ENCODE results near the gene CLBA1. TPM values are rescaled to one million over a fixed set of nuclear protein-coding genes. Genes with fewer than 3 reads are reported as not detected.

Gene CLBA1
- total RNA-seq, 1 experiment from 2014 or later: 14.8 TPM

DNA sequence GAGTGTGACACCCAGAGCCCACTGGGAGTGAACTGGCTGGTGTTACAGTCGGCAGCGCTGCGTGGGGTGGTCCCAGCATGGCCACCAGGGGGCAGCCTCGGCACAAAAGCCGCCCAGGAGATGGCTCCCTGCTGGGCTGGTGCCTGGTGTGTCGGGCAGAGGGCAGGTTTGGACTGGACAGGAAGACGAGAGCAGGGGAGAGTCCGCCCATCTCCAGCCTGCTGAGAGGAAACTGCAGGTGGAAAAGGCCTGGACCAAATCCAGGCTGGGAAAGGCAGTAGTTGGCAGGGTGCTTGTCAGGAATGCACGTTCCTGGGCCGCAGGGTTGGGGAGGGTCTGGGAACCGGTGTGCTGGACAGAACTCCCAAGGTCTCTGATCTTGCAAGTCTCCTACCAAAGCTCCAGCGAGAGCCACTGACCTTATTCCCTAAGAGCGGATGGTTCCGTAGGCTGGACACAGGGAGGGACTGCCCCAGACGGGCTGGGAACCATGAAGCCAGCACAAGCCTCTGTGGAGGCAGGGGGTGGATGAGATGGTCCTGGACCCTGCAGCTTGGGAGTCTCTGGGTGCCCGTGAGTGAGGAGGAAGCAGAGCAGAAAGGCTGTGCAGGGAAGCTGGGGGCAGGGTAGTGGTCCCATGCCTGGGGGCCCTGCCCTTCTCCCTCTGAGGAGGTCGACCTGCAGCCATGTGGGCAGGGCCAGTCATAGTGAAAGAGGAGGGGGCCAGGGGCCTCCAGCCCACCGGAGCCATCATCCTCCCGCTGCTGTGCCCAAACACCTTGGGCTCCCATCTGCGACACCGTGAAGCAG is 9.2 kb upstream of the CLBA1 start:
- Histone ChIP-seq H3K79me2 (ENCODE audit: insufficient read depth, low read length) (peaks cover 4% of the 10 kb centered on the region; the same call in 1 of the 2 replicates), H3K4me3 (replicated peaks in 1 of 2; ENCODE audit: low read depth in 1 of 2, low read length in 2 of 2) (peak overlapping the region; percentile 75 to 80), H3K36me3 (ENCODE audit: control insufficient read depth in 1 of 2, insufficient read depth in 2 of 2, low read length in 2 of 2) (no peaks in the 10 kb centered on the region), H3K9me2 (ENCODE audit: insufficient read depth) (no peaks in the 10 kb centered on the region), H3K27me3 (ENCODE audit: insufficient read depth, low read length) (no peaks in the 10 kb centered on the region), H2AFZ (ENCODE audit: low read depth, low read length, poor library complexity, severe bottlenecking) (no peak overlapping the region), H3K27ac (ENCODE audit: low read depth, low read length) (peak overlapping the region; percentile 77), H4K20me1 (ENCODE audit: insufficient read depth) (no peaks in the 10 kb centered on the region), H3K9me3 (ENCODE audit: control insufficient read depth in 1 of 2, insufficient read depth in 1 of 2, low read depth in 1 of 2, low read length in 2 of 2) (no peaks in the 10 kb centered on the region), H3K4me2 (ENCODE audit: low read length) (peak overlapping the region; percentile 90), H3K9ac (ENCODE audit: low read length) (peak overlapping the region; percentile 80), H3K4me1 (ENCODE audit: control insufficient read depth in 1 of 2, insufficient read depth in 2 of 2, low read length in 2 of 2) (peaks cover 69 to 90% of the 10 kb centered on the region in 2 experiments)
- intact Hi-C loops (cut with micrococcal nuclease): loop anchor here (1.0 to 10.0 kb wide), 2 partner anchors 69 to 188 kb away; partner anchors contain the start of gene JAG2
- no TSS peak for BruUV-seq (replicated peaks)
- ChIA-PET POLR2A (no interaction called here), CTCF (interaction anchor here (1.2 to 5.3 kb wide), 2 partner anchors 42 to 70 kb away, joined by 3 to 56 read pairs; no protein-coding TSS in a partner anchor), RAD21 (ENCODE audit: low non-redundant PET in 1 of 2, low total read pairs in 2 of 2, uncharacterized antibody in 2 of 2, unreplicated experiment in 2 of 2) (interaction anchor here in 1 of 2 experiments (0.7 kb wide), 1 partner anchor 70 kb away, joined by 3 read pairs; no protein-coding TSS in a partner anchor)
- ATAC-seq (peak; percentile 25), DNase-seq (ENCODE audit: low read depth, low spot score) (peak; percentile 70)
- TF ChIP-seq SRF (IDR thresholded peaks at IDR 0.05; ENCODE audit: low read depth) (no peak), ZFX (IDR thresholded peaks at IDR 0.05) (no peak), CEBPB (IDR thresholded peaks at IDR 0.05; ENCODE audit: low read depth) (no peak), POLR2AphosphoS5 (IDR thresholded peaks at IDR 0.05; ENCODE audit: low read depth, low read length) (peak; percentile 43), EGR1 (IDR thresholded peaks at IDR 0.05; ENCODE audit: low read depth) (no peak), EZH2phosphoT487 (IDR thresholded peaks at IDR 0.05; ENCODE audit: borderline replicate concordance) (no peak), SP1 (IDR thresholded peaks at IDR 0.05; ENCODE audit: low read depth) (no peak), JUND (IDR thresholded peaks at IDR 0.05) (no peak), YY1 (IDR thresholded peaks at IDR 0.05; ENCODE audit: extremely low read depth, insufficient replicate concordance, low read depth, low read length) (peak; percentile 60), FOSL1 (IDR thresholded peaks at IDR 0.05; ENCODE audit: low read depth) (no peak)
- TF ChIP-seq, protein P1, sequence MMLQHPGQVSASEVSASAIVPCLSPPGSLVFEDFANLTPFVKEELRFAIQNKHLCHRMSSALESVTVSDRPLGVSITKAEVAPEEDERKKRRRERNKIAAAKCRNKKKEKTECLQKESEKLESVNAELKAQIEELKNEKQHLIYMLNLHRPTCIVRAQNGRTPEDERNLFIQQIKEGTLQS (IDR thresholded peaks at IDR 0.05): no peak
- TF ChIP-seq, protein P2, sequence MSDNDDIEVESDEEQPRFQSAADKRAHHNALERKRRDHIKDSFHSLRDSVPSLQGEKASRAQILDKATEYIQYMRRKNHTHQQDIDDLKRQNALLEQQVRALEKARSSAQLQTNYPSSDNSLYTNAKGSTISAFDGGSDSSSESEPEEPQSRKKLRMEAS (IDR thresholded peaks at IDR 0.05): no peak
- TF ChIP-seq, protein P3, sequence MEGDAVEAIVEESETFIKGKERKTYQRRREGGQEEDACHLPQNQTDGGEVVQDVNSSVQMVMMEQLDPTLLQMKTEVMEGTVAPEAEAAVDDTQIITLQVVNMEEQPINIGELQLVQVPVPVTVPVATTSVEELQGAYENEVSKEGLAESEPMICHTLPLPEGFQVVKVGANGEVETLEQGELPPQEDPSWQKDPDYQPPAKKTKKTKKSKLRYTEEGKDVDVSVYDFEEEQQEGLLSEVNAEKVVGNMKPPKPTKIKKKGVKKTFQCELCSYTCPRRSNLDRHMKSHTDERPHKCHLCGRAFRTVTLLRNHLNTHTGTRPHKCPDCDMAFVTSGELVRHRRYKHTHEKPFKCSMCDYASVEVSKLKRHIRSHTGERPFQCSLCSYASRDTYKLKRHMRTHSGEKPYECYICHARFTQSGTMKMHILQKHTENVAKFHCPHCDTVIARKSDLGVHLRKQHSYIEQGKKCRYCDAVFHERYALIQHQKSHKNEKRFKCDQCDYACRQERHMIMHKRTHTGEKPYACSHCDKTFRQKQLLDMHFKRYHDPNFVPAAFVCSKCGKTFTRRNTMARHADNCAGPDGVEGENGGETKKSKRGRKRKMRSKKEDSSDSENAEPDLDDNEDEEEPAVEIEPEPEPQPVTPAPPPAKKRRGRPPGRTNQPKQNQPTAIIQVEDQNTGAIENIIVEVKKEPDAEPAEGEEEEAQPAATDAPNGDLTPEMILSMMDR (IDR thresholded peaks at IDR 0.05 in 2 of 3, conservative IDR thresholded peaks at IDR 0.05 in 1 of 3; ENCODE audit: borderline replicate concordance in 1 of 3, insufficient read depth in 1 of 3, low read depth in 2 of 3, low read length in 2 of 3): peak in 2 of 3 experiments; percentile 75 to 88; a peak in 4 of 6 replicates

All from HCT116 (cell line).